ENCODE measurements around the gene CERCAM. TPM values are rescaled to one million over a fixed set of nuclear protein-coding genes. Genes with fewer than 3 reads are reported as not detected.
"Not testable (repeated sequence)": the region's sequence is repeated elsewhere in the genome, so short reads cannot be mapped to it uniquely, and the experiment has no call there.

CERCAM gene
- total and polyA plus RNA-seq, 2 experiments from 2014 or later, result 2.7 to 7.9 TPM

DNA sequence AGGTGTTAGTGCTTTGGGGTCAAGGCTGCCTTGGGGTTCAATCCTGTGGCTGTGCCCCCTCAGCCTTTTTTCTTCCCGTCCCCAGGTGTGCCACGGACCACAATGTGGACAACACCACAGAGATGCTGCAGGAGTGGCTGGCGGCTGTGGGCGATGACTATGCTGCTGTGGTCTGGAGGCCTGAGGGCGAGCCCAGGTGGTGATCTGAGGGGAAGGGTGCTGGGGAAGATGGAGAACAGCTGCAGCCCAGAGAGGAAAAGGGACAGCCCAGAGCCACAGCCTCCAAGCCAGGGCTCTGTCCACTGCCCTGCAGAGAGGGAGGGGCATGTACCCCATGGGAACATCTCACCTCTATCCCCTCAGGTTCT, 2.1 kb downstream of the CERCAM start (continued):
- TF ChIP-seq CREB1 (CRISPR knock-in tag; IDR thresholded peaks at IDR 0.05; ENCODE audit: low read depth) (no peak), ZNF331 (CRISPR knock-in tag; IDR thresholded peaks at IDR 0.05; ENCODE audit: low read depth) (no peak), JUNB (IDR thresholded peaks at IDR 0.05; ENCODE audit: unreplicated experiment) (no peak), ZNF114 (CRISPR knock-in tag; IDR thresholded peaks at IDR 0.05) (no peak), POLR2AphosphoS5 (IDR thresholded peaks at IDR 0.05; ENCODE audit: low read depth) (no peak)

DNA sequence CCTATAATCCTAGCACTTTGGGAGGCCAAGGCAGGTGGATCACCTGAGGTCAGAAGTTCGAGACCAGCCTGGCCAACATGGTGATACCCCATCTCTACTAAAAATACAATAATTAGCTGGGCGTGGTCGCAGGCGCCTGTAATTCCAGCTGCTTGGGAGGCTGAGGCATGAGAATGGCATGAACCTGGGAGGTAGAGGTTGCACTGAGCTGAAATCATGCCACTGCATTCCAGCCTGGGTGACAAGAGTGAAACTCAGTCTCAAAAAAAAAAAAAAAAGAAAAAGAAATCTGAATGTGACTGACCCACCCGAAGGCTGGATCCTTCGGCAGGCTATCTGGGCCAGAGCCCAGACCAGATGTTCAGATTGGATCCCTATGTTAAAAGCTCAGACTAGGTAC, 2.7 kb downstream of the CERCAM start:
- not testable (repeated sequence) for H3K4me1 Mint-ChIP-seq; H4K20me1 ChIP-seq (replicated peaks; ENCODE audit: insufficient read depth); DNase-seq (ENCODE audit: low spot score); H3K4me1 ChIP-seq (ENCODE audit: insufficient read depth); H3K4me3 ChIP-seq; H3K4me3 Mint-ChIP-seq; H3K27ac ChIP-seq (ENCODE audit: low read depth); H3K36me3 Mint-ChIP-seq (ENCODE audit: low read depth); H3K79me2 ChIP-seq (replicated peaks; ENCODE audit: insufficient read depth); ATAC-seq; H3K9me3 Mint-ChIP-seq; H3K36me3 ChIP-seq (ENCODE audit: insufficient read depth); H2AFZ ChIP-seq; H3K9me2 ChIP-seq (ENCODE audit: insufficient read depth); H3K27ac Mint-ChIP-seq; H3K4me2 ChIP-seq
- Histone ChIP-seq H3F3A (replicated peaks; ENCODE audit: low read depth) (peaks cover 12% of the 10 kb centered on the region; the same call in 1 of the 2 replicates), H3K27me3 (ENCODE audit: insufficient read depth) (peaks cover 37% of the 10 kb centered on the region)
- H3K27me3 Mint-ChIP-seq (ENCODE audit: insufficient read depth, low read depth, poor library complexity), result peaks cover 20% of the 10 kb centered on the region

DNA sequence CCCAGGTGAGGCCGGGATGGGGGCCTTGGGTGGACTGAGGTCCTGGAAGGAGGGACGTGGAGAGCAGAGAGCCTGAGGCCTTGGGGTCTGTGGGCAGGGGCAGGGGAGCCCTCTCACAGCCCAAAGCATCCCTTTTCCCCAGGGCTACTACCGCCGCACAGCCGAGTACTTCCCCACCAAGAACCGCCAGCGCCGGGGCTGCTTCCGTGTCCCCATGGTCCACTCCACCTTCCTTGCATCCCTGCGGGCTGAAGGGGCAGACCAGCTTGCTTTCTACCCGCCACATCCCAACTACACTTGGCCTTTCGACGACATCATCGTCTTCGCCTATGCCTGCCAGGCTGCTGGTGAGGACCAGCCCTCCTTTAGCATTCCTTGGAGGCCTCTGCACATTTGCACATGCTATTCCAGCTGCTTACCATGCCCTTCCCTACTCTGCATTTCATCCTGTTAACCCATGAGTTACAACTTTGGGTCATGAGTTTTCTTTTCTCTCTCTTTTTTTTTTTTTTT, 3.7 kb downstream of the CERCAM start:
- H3K36me3 ChIP-seq (ENCODE audit: insufficient read depth), result no peaks in the 10 kb centered on the region
- H2AFZ ChIP-seq, result no peak overlapping the region
- H3K79me2 ChIP-seq (replicated peaks; ENCODE audit: insufficient read depth), result no peaks in the 10 kb centered on the region
- Mint-ChIP-seq H3K36me3 (ENCODE audit: low read depth) (no peaks in the 10 kb centered on the region), H3K27me3 (ENCODE audit: insufficient read depth, low read depth, poor library complexity) (peaks cover 11% of the 10 kb centered on the region), H3K4me1 (no peaks in the 10 kb centered on the region), H3K27ac (no peak overlapping the region), H3K4me3 (no peak overlapping the region), H3K9me3 (no peaks in the 10 kb centered on the region)
- H3F3A ChIP-seq (replicated peaks; ENCODE audit: low read depth), result peaks cover 6% of the 10 kb centered on the region; the same call in 1 of the 2 replicates
- no peak overlapping the region for H3K27ac ChIP-seq (ENCODE audit: low read depth)
- TF ChIP-seq EZH2phosphoT487 (IDR thresholded peaks at IDR 0.05; ENCODE audit: unreplicated experiment), result no peak
- ATAC-seq, result no peak
- H3K4me3 ChIP-seq, result no peak overlapping the region
- H4K20me1 ChIP-seq (replicated peaks; ENCODE audit: insufficient read depth), result no peaks in the 10 kb centered on the region
- H3K4me2 ChIP-seq, result no peak overlapping the region
- 0 out of 2 replicates have a peak, but pooled peaks cover 7% of the 10 kb centered on the region for H3K4me1 ChIP-seq (ENCODE audit: insufficient read depth)
- H3K9me2 ChIP-seq (ENCODE audit: insufficient read depth), result no peaks in the 10 kb centered on the region
- H3K27me3 ChIP-seq (ENCODE audit: insufficient read depth), result peaks cover 27% of the 10 kb centered on the region
- no peak for DNase-seq (ENCODE audit: low spot score)

DNA sequence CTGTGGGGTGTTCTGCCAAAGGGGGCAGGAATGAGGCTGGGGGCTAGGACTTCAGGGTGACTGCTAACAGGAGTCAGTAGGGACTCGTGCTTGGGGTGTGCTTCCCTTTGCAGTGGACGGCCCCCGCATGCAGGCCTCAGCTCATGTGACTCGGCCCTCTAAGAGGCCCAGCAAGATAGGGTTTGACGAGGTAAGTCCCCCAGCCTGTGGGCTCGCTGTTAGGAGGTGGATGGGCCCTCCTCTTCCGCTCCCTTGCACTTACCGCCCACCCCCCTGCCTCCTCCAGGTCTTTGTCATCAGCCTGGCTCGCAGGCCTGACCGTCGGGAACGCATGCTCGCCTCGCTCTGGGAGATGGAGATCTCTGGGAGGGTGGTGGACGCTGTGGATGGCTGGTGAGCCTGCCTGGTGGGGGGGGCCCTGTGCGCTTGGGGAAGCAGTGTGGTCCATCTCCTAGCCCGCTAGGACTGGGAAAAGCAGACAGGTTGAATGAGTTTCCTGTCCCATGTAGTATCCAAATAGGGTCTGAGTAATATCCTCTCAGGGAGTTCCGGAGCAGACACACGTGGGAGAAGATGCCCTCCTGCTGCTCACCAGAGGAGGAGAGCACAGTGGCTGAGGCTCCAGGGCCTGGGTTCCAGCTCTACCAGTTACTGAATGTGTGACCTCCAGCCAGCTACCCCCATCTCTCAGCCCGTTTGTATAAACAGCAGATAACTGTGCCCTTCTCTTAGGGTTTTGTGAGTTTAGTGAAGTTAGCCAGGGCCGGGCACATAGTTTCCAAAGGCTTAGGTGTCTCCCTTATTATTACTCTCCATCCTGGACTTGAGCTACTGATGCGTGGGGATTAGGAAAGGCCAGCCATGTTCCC, 8.2 kb downstream of the CERCAM start:
- H3K4me3 Mint-ChIP-seq, result no peak overlapping the region
- DNase-seq (ENCODE audit: low spot score) (no peak), ATAC-seq (peak; percentile 74)
- no peaks in the 10 kb centered on the region for H3K9me2 ChIP-seq (ENCODE audit: insufficient read depth)
- H3K79me2 ChIP-seq (replicated peaks; ENCODE audit: insufficient read depth), result no peaks in the 10 kb centered on the region
- no peaks in the 10 kb centered on the region for H3K36me3 ChIP-seq (ENCODE audit: insufficient read depth)
- H3K27me3 ChIP-seq (ENCODE audit: insufficient read depth), result no peaks in the 10 kb centered on the region
- no peaks in the 10 kb centered on the region for H3K36me3 Mint-ChIP-seq (ENCODE audit: low read depth)
- H3K27me3 Mint-ChIP-seq (ENCODE audit: insufficient read depth, low read depth, poor library complexity), result peaks cover 6% of the 10 kb centered on the region
- H3K9me3 Mint-ChIP-seq, result no peaks in the 10 kb centered on the region
- no peaks in the 10 kb centered on the region for H3F3A ChIP-seq (replicated peaks; ENCODE audit: low read depth)
- no peak overlapping the region for H3K4me2 ChIP-seq
- H2AFZ ChIP-seq, result peak overlapping the region; percentile 59; the same call in 1 of the 2 replicates
- H3K27ac ChIP-seq (ENCODE audit: low read depth), result 0 out of 2 replicates have a peak overlapping the region, but pooled peaks have one; percentile 19
- H3K4me1 ChIP-seq (ENCODE audit: insufficient read depth), result 0 out of 2 replicates have a peak, but pooled peaks cover 6% of the 10 kb centered on the region
- H4K20me1 ChIP-seq (replicated peaks; ENCODE audit: insufficient read depth), result no peaks in the 10 kb centered on the region
- no peak overlapping the region for H3K27ac Mint-ChIP-seq
- H3K4me3 ChIP-seq, result no peak overlapping the region
- no peaks in the 10 kb centered on the region for H3K4me1 Mint-ChIP-seq
- TF ChIP-seq ZNF331 (CRISPR knock-in tag; IDR thresholded peaks at IDR 0.05; ENCODE audit: low read depth), result no peak
- TF ChIP-seq, protein P1, sequence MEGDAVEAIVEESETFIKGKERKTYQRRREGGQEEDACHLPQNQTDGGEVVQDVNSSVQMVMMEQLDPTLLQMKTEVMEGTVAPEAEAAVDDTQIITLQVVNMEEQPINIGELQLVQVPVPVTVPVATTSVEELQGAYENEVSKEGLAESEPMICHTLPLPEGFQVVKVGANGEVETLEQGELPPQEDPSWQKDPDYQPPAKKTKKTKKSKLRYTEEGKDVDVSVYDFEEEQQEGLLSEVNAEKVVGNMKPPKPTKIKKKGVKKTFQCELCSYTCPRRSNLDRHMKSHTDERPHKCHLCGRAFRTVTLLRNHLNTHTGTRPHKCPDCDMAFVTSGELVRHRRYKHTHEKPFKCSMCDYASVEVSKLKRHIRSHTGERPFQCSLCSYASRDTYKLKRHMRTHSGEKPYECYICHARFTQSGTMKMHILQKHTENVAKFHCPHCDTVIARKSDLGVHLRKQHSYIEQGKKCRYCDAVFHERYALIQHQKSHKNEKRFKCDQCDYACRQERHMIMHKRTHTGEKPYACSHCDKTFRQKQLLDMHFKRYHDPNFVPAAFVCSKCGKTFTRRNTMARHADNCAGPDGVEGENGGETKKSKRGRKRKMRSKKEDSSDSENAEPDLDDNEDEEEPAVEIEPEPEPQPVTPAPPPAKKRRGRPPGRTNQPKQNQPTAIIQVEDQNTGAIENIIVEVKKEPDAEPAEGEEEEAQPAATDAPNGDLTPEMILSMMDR (conservative IDR thresholded peaks at IDR 0.05; ENCODE audit: low read depth in 2 of 2), result no peak
- TF ChIP-seq, protein P2, sequence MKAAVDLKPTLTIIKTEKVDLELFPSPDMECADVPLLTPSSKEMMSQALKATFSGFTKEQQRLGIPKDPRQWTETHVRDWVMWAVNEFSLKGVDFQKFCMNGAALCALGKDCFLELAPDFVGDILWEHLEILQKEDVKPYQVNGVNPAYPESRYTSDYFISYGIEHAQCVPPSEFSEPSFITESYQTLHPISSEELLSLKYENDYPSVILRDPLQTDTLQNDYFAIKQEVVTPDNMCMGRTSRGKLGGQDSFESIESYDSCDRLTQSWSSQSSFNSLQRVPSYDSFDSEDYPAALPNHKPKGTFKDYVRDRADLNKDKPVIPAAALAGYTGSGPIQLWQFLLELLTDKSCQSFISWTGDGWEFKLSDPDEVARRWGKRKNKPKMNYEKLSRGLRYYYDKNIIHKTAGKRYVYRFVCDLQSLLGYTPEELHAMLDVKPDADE (IDR thresholded peaks at IDR 0.05), result no peak
- no peak; the same call in 1 of the 2 replicates for TF ChIP-seq POLR2AphosphoS5 (IDR thresholded peaks at IDR 0.05; ENCODE audit: low read depth)
